Measurements from ENCODE around the gene SEC23IP.

The SEC23IP gene

DNA sequence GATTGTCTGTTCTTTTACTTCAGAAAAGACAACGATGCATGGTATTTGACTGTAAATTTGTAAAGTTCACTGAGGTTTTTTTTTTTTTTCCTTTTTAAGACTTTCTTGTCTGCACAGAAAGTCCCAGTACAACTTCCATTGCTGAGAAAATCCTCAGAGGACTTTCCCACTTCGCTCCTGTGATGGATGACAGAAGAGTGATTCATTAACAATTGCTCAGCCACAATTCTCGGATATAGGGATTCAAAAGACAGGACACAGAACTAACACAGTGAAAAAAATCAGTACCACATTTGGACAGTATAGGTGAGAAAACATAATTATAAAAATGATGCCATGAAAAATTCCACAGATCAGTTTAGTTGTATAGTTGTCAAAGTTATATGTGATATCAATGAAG lies 48.0 kb downstream of the SEC23IP start:
- peak; percentile 32 for DNase-seq (ENCODE audit: low read depth)

DNA sequence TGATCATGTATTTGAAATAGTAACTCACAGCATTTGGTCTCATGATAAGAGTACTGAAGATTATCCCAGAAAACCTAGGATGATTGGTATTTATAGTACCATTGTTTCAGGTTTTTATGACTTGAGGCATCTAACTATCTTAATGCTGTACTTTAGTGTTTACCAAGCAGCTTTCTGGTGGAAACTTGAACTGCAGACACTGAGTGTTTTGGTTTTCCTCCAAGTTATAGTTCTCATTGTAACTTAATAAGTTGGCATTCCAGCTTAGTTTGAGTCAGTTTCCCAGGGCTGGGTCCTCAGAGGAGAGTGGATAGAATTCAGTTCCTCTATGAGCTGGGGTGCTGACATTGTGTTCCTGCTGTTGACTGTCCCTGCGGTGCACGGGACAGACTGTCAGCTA lies 50.4 kb downstream of the SEC23IP start:
- DNase-seq (ENCODE audit: low read depth): peak; percentile 31

DNA sequence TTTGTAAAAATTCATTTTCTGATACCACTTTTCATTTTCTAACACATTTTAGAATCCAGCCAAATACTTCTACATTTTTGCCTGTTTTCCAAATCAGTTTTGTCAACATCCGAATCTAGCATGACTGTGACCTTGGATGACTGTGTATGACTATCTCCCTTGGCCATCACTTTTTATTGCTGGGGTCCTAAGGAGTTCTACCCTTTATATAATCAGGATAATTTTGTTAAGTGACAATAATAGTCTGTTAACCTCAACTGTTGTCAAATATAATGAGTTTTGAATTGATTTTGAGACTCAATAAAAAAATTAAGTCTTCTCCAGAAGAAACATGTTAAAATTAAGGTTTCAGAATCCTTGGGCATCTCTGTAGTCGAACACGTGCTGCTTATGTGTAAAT lies 53.3 kb downstream of the SEC23IP start:
- no peak for DNase-seq (ENCODE audit: low read depth)

DNA sequence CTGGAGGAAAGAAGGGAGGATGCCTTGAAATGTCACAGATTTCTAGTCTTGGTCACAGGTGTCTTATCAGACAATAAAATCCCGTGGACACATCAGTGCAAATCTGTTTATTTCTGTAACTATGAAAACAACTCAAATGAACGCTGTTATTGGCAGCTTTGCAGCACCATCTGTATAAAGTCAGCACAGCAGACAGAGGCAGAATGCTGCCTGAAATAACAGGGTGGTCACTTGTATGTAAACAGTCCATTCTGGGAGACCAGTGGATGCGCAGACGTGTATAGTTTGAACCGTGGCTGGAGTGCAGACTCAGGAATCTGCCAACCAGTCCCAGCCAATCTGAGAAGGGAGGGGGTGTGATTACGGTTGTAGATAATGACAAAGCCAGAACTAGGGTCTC lies 54.8 kb downstream of the SEC23IP start:
- no peak for DNase-seq (ENCODE audit: low read depth)

DNA sequence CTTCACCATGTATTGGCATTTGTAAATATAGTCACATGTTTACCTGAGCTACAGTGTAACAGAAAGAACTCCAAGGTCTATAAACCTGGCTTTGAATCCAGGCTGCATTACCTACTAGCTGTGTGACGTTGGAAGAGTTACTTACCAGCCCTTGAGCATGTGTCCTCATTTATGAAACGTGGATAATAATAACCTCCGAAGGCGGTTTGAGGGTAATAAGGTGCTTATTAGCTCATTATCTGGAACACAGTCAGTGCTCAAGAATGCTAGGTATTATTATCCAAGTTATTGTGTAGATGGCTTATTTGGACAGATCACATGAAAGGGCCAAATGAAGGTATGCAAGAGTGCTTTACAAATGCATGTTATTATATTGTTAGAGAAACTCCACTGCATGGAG lies 64.9 kb downstream of the SEC23IP start:
- no peak for DNase-seq (ENCODE audit: low read depth)

DNA sequence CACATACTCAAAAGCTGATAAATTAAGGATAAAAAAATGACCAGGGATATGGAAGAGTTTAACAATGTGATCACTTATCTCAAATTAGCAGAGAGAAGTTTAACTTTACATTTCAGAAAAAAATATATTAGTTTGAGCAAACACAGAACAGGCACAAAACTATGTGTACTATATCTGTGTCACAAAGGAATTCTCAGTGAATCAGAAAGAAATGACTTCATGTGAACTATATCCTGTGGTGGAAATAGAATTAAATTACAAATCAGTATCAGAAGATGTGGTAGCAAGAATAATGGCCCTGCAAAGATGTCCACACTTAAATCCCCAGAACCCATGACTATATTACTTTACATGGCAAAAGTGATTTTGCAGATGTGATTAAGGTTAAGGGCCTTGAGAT lies 70.3 kb downstream of the SEC23IP start:
- no peak for DNase-seq (ENCODE audit: low read depth)

DNA sequence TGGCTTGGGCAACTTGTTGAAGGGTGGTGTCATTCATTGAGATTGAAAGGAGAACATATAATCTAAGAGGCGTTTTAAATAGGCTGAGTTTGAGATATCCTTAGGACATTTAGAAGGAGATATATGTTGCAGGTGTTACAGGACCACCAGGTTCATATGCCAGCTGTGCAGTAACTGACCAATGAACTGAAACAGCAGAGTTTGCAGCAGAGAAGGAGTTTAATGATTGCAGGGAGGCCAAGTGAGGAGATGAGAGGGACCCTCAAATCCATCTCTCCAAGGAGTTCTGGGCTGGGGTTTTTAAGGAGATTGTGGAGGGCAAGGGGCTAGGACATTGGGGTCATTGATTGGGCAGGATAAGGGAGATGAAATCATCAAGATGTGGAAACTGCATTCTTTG lies 74.5 kb downstream of the SEC23IP start:
- no peak for DNase-seq (ENCODE audit: low read depth)

DNA sequence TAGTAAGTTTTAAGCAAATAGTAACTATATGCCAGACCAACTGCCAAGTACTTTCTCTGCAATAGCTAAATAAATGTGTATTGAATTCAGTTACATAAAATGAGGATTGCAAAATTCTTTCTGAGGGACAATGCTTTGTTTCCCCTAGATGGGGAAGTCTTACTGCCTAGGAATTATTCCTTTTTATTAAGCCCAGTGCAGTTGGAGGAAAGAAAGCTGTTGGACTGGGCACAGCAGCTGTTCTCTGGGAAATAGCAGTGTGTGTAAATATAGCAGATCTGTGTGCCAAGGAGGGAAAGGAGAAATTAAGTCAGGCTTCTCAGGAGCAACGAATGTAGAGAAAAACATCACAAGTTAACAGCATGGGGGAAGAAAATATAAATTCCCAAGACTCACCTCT lies 77.1 kb downstream of the SEC23IP start:
- no peak for DNase-seq (ENCODE audit: low read depth)

DNA sequence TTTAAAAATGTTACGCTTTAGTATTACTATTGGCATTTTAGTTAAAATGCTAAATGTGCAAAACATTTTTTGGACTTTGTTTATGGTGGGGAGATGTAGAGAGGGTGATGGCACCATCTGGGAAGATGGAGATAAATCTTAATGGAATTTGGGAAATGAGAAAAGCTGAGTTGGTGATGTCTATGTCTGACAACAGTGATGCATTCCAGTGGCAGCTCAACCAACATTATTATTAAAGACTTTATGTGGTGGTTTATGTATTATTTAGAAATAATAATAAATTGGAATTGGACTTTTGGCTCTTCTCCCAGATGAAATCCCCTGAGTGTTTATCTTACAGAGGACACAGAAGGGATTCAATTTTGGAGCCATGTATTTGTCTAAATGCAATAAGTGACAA lies 77.6 kb downstream of the SEC23IP start:
- no peak for DNase-seq (ENCODE audit: low read depth)

DNA sequence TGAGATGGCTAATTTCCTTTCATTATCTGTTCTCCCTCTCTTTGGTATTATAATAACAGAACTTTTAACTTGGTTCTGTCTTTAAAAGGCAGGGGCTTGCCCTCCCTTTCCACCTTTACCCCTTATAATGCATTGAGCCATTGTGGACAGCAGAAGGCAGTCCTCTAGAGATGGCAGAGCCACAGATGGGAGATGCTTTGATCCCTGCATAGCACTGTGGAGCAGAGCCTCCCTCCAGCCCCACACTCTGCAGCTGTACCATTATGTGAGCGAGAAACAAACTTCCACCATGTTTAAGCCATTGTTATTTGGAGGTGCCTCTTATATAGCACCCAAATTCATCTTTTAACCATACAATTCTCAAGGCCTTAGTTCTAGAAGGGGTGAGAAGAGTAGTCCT lies 78.4 kb downstream of the SEC23IP start:
- DNase-seq (ENCODE audit: low read depth): no peak

DNA sequence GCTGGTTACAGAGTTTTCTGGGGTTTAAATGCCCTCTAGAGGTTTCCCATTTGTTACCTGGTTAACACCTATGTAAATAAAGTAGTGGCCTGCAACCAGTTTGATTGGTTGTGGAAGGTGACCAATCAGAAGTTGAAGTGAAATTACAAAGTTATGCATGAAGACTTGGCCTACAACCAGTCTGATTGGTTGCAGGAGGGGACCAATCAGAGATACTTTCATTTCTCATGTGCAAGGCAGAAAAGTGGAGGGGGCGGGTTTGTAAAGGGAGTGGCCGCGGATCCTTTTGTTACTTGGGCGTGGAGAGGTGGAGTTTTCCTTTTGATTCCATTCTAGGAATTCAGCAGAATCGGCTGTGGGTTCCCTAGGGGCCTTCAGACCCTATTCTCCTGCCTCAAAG lies 80.8 kb downstream of the SEC23IP start:
- DNase-seq (ENCODE audit: low read depth): no peak

DNA sequence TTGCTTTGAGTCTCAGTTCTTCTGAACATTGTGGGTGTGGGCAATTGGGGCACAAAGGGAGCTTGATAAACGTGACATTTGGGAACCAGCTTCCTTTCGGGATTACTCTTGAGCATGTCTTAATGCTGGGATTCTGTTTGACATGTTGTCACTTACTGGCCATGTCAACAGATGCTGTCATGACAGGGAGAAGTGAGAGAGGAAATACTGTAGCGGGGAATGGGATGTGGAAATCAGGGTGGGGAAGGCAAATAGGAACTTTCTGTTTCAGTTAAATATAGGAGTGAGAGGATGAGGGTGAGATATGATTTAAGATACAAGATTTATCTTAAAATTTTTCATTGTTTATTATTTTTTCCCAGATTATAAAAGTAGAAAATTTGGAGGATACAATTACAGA lies 83.9 kb downstream of the SEC23IP start:
- DNase-seq (ENCODE audit: low read depth): no peak

DNA sequence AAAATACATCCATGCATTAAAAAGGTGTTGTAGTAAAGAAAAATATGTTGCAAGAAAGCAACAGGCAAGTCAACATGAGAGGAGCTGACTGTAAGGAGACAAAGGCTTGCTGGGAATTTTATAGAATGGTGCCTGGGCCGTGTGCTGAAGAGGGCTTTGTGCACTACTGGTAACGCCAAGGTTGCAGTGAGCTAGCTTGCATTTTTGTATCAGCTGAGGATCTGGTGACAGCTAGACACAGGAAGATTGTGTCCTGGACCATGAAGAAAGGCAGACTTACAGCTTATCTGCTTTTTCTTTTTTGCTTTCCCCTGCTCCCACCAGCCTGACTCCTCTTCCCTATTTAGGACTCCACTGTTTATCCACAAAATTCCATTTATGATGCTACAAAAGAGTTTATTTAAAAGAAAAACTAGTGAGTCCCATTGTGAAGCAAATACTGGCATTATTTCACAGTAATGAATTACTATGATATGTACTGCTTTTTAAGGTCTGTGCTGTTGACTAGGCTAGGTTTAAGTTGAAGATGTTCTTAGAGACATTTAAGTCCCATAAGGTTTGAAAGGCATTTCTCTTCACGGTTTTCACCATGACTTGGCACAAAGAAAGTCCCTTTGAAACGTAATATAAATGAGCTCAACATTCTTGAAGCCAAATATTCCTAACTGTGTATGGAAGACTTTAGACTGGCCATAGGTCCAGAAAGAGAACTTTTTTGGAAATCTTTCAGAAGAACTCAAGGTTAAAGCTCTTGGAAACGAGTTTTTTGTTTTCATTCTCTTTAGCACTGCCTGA lies 88.6 kb downstream of the SEC23IP start:
- no peak for DNase-seq (ENCODE audit: low read depth)

DNA sequence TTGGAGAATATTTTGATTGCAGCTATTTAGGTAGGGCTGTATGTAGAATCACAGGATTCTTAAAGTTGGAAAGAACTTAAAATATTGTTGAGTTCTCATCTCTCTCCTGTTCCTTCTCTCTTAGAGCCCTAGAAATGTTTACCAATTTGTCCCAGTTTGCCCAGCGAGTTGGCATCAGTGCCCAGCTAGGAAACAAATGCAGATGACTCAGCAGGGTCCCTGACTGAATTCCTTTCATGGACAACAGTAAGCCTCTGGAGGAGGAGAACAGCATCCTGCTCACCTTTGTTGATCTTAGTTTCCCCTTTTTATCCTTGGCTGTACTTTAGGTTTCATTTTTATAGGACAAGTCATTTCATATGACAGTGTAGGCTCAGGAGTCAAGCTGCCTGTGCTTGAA lies 89.3 kb downstream of the SEC23IP start:
- DNase-seq (ENCODE audit: low read depth): no peak

DNA sequence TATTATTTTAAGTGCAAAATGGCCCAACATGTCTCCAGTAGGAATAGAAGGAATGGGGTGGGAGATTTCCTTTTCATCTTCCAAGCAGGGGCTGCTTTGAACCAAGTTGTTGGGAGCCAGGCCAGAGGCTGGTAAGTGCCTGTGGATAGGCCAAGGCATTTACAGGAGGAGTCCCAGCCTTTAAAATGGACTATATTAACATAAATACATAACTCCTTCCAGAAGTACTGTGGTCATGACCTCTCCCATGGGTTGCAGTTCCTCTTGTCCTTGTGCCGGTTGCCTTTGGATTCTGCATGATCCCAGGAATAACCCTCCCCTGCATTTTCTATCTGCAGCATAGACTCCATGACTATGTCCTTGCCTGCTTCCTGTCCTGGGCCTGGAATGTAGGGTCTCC lies 95.8 kb downstream of the SEC23IP start:
- DNase-seq (ENCODE audit: low read depth): no peak

DNA sequence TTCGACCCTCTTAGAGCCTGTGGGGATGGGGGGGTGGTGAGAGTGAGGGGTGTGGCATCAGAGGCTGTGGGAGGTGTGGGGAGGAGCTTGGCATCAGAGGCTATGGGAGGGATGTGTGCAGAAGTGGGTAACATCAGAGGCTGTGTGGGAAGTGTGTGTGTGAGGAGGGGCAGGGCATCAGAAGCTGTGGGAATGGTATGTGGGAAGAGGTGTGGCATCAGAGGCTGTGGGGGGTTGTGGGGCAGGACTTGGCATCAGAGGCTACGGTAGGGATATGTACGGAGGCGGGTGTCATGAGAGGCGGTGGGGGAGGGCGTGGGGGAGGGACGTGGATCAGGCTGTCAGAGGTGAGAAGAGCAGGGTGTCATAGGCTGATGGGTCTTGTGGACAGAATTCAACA lies 97.4 kb downstream of the SEC23IP start:
- DNase-seq (ENCODE audit: low read depth): no peak

DNA sequence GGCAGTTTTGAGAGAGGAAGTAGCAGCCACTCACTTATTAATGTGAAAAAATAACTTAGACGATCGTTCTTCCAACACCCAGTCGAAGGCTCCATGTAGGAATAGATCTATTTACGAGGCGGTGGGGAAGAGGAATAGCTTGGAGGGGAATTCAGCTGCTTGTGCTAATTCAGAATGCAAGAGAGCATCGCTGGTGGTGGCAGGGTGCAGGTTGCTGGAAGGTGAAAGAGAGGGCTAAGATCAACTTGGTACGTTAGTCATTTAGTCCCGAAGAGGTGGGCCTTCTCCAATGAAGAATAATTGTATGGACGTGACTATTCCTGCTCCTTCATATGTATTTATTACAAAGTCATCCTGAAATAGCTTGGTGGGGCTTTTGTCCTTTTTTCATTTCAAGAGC lies 98.5 kb downstream of the SEC23IP start:
- DNase-seq (ENCODE audit: low read depth): no peak

DNA sequence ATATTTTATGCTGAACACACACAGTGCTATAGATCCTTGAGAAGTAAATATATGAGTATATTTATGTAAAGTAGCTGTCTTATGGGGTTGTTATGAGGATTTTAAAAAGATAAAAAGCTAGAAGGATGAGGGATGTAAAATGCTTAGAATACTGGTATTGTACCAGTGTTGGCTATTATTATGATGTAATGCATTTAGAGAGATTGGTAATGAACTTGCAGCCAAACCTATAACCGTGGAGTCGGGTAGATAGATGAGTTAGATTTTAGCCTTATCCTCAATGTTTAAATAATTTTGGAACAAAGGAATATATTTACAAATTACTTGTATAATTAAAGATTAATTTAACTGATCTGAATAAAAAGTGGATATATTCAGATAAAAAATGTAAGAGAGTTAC lies 99.3 kb downstream of the SEC23IP start:
- no peak for DNase-seq (ENCODE audit: low read depth)

Data from stromal cell of bone marrow (primary cell).